Measurements from ENCODE around the gene ACTN1.

- TF ChIP-seq GATA2 (IDR thresholded peaks at IDR 0.05; ENCODE audit: low read depth, low read length) (no peak), GATA3 (IDR thresholded peaks at IDR 0.05; ENCODE audit: low read depth, low read length) (no peak)
Measured at GRCh38 chr14:69002069-69002468, 23.0 kb upstream of the ACTN1 start.

Measured in SH-SY5Y (cell line).